ENCODE measurements around the gene CHRNA10. TPM values are rescaled to one million over a fixed set of nuclear protein-coding genes. Genes with fewer than 3 reads are reported as not detected.

Gene CHRNA10
- total RNA-seq, 1 experiment from 2014 or later: 0.05 TPM

- in situ Hi-C loops (cut with HindIII; ENCODE audit: low pct_unique_long_range_greater_than_20kb, low sequenced_read_pairs): no loop called here
- peak; percentile 64 for DNase-seq (ENCODE audit: low read depth, low spot score)
Measured at GRCh38 chr11:3642071-3642951, 28.9 kb downstream of the CHRNA10 start.

GRCh38 chr11:3641701-3642070, 29.5 kb downstream of the CHRNA10 start, which contains the start of gene ART5:
Gene ART5 (minus strand): TSS chr11:3641992. CDS start chr11:3641862, 130 bp downstream.
- in situ Hi-C loops (cut with HindIII; ENCODE audit: low pct_unique_long_range_greater_than_20kb, low sequenced_read_pairs): no loop called here
- DNase-seq (ENCODE audit: low read depth, low spot score): no peak

- in situ Hi-C loops (cut with HindIII; ENCODE audit: low pct_unique_long_range_greater_than_20kb, low sequenced_read_pairs): no loop called here
- DNase-seq (ENCODE audit: low read depth, low spot score): no peak
Measured at GRCh38 chr11:3641191-3641590, 30.0 kb downstream of the CHRNA10 start.

- DNase-seq (ENCODE audit: low read depth, low spot score): no peak
- in situ Hi-C loops (cut with HindIII; ENCODE audit: low pct_unique_long_range_greater_than_20kb, low sequenced_read_pairs): no loop called here
Measured at GRCh38 chr11:3639841-3640240, 31.3 kb downstream of the CHRNA10 start.

GRCh38 chr11:3638513-3638912, 32.7 kb downstream of the CHRNA10 start:
- DNase-seq (ENCODE audit: low read depth, low spot score): no peak
- in situ Hi-C loops (cut with HindIII; ENCODE audit: low pct_unique_long_range_greater_than_20kb, low sequenced_read_pairs): no loop called here

GRCh38 chr11:3637201-3637600, 34.0 kb downstream of the CHRNA10 start:
- no peak for DNase-seq (ENCODE audit: low read depth, low spot score)
- in situ Hi-C loops (cut with HindIII; ENCODE audit: low pct_unique_long_range_greater_than_20kb, low sequenced_read_pairs): no loop called here

GRCh38 chr11:3635641-3636375, 35.4 kb downstream of the CHRNA10 start:
- in situ Hi-C loops (cut with HindIII; ENCODE audit: low pct_unique_long_range_greater_than_20kb, low sequenced_read_pairs): no loop called here
- DNase-seq (ENCODE audit: low read depth, low spot score): no peak

- no peak for DNase-seq (ENCODE audit: low read depth, low spot score)
- in situ Hi-C loops (cut with HindIII; ENCODE audit: low pct_unique_long_range_greater_than_20kb, low sequenced_read_pairs): no loop called here
Measured at GRCh38 chr11:3632070-3632660, 39.0 kb downstream of the CHRNA10 start.

GRCh38 chr11:3631331-3631730, 39.9 kb downstream of the CHRNA10 start:
- DNase-seq (ENCODE audit: low read depth, low spot score): no peak
- in situ Hi-C loops (cut with HindIII; ENCODE audit: low pct_unique_long_range_greater_than_20kb, low sequenced_read_pairs): no loop called here

- no peak for DNase-seq (ENCODE audit: low read depth, low spot score)
Measured at GRCh38 chr11:3627291-3627690, 43.9 kb downstream of the CHRNA10 start.

GRCh38 chr11:3626250-3626960, 44.8 kb downstream of the CHRNA10 start:
- in situ Hi-C loops (cut with HindIII; ENCODE audit: low pct_unique_long_range_greater_than_20kb, low sequenced_read_pairs): no loop called here
- DNase-seq (ENCODE audit: low read depth, low spot score): no peak

More at GRCh38 chr11:3627291-3627690, 43.9 kb downstream of the CHRNA10 start:
- in situ Hi-C loops (cut with HindIII; ENCODE audit: low pct_unique_long_range_greater_than_20kb, low sequenced_read_pairs): no loop called here

- no peak for DNase-seq (ENCODE audit: low read depth, low spot score)
- in situ Hi-C loops (cut with HindIII; ENCODE audit: low pct_unique_long_range_greater_than_20kb, low sequenced_read_pairs): no loop called here
Measured at GRCh38 chr11:3623767-3624458, 47.3 kb downstream of the CHRNA10 start.

GRCh38 chr11:3623121-3623520, 48.1 kb downstream of the CHRNA10 start:
- no peak for DNase-seq (ENCODE audit: low read depth, low spot score)
- in situ Hi-C loops (cut with HindIII; ENCODE audit: low pct_unique_long_range_greater_than_20kb, low sequenced_read_pairs): no loop called here

- in situ Hi-C loops (cut with HindIII; ENCODE audit: low pct_unique_long_range_greater_than_20kb, low sequenced_read_pairs): no loop called here
- DNase-seq (ENCODE audit: low read depth, low spot score): no peak
Measured at GRCh38 chr11:3622521-3622920, 48.7 kb downstream of the CHRNA10 start.

- DNase-seq (ENCODE audit: low read depth, low spot score): no peak
- in situ Hi-C loops (cut with HindIII; ENCODE audit: low pct_unique_long_range_greater_than_20kb, low sequenced_read_pairs): no loop called here
Measured at GRCh38 chr11:3617990-3618389, 53.2 kb downstream of the CHRNA10 start.

- no peak for DNase-seq (ENCODE audit: low read depth, low spot score)
- in situ Hi-C loops (cut with HindIII; ENCODE audit: low pct_unique_long_range_greater_than_20kb, low sequenced_read_pairs): no loop called here
Measured at GRCh38 chr11:3616721-3617460, 54.3 kb downstream of the CHRNA10 start.

- in situ Hi-C loops (cut with HindIII; ENCODE audit: low pct_unique_long_range_greater_than_20kb, low sequenced_read_pairs): no loop called here
- DNase-seq (ENCODE audit: low read depth, low spot score): no peak
Measured at GRCh38 chr11:3615998-3616397, 55.2 kb downstream of the CHRNA10 start.

All from SK-MEL-5 (cell line).